ENCODE measurements around the gene PNKD.
A peak's percentile ranks its signal among the peaks of the same experiment; 100 is the strongest.
"Not testable (repeated sequence)": the region's sequence is repeated elsewhere in the genome, so short reads cannot be mapped to it uniquely, and the experiment has no call there.

PNKD gene

GRCh38 chr2:218293715-218294429 is 23.6 kb downstream of the PNKD start:
- no peak for DNase-seq

DNA sequence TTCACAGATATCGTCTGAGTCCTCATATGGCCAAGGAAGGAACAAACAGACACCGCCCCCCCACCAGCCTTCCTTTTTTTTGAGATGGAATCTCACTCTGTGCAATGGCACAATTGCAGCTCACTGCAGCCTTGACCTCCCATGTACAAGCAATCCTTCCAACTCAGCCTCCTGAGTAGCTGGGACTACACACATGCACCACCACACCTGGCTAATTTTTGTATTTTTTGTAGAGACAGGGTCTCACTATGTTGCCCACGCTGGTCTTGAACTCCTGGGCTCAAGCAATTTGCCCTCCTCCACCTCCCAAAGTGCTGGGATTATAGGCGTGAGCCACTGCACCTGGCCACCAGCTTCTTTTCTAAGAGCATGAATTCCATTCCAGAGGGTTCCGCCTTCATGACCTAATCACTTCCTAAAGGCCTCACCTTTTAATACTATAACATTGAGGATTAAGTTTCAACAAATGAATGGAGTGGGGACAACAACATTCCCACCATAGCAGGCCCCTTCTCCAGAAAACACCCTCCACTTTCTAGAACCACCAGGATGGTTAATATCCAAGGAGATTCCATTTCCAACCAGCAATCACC is 24.2 kb downstream of the PNKD start:
- DNase-seq, result no peak

- DNase-seq, result no peak
Measured at GRCh38 chr2:218295029-218295428, 24.7 kb downstream of the PNKD start.

- no peak for DNase-seq
Measured at GRCh38 chr2:218296200-218296599, 25.9 kb downstream of the PNKD start.

- DNase-seq, result no peak
Measured at GRCh38 chr2:218296847-218297246, 26.5 kb downstream of the PNKD start.

DNA sequence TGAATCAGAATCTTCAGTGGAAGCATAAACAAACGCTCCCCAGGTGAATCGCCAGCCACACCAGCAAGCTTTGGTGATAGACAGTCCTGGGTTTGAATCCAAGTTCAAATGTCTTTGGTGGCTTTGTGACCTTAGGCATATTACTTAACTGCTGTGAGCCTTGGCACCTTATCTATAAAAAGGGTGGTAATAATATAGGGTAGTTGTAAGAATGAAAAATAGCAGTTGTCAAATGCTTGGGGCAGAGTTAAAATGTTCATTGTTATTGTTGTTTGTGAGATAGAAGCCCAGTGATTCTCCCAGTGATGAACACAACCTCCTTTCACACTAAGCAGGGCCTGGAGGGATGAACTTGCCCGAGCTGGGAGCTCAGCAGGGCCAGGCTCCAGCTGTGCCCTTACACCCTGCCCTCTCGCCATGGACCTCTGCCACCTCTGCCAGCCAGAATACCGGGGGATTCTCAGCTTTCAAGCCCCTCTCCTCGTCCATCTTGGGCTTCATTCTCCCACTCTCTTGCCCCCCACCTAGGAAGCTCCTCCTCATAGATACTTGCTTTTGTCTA is 28.1 kb downstream of the PNKD start:
- no peak for DNase-seq

DNA sequence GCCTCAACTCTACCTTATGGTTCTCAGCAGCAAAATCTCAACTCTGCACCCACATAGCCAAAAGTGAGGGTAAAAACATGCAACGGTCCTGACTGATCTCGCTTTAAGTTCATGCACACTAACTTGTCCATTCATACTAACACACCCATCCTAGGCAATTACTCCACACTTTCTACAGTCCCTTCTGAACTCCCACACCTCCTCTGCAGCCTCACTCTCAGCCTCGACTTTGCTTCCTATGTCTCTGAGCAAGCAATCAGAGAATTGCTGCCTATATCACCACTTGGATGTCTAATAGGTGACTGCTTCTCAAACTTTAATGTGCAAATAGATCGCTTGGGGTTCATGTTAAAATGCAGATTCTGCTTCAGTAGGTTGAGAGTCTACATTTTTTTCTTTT is 29.8 kb downstream of the PNKD start:
- no peak for DNase-seq

DNA sequence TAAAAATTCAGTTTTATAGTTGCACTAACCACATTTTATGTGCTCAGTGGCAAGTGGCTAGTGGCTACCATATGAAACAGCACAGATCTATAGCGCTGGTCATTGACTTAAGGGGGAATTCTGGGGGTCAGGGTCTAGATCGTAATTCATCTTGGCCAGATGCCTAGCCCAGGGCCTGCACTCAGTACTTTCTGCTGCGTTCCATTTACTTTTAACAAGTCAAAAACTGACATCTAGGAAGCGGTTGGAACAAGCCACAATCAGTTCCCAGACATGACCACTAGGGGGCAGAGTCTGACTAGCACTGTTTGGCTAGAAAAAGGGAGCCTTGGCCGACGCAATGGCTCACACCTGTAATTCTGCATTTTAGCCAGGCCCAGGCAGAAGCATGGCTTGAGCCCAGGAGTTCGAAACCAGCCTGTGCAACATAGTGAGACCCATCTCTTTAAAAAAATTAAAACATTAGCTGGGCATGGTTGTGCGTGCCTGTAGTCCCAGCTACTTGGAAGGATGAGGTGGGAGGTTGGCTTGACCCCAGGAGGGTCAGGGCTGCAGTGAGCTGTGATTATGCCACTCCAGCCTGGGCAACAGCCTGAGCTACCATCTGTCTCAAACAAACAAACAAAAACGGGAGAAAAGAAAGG is 31.0 kb downstream of the PNKD start:
- peak; percentile 72 for DNase-seq

GRCh38 chr2:218305383-218305782 is 35.1 kb downstream of the PNKD start:
- no peak for DNase-seq

DNA sequence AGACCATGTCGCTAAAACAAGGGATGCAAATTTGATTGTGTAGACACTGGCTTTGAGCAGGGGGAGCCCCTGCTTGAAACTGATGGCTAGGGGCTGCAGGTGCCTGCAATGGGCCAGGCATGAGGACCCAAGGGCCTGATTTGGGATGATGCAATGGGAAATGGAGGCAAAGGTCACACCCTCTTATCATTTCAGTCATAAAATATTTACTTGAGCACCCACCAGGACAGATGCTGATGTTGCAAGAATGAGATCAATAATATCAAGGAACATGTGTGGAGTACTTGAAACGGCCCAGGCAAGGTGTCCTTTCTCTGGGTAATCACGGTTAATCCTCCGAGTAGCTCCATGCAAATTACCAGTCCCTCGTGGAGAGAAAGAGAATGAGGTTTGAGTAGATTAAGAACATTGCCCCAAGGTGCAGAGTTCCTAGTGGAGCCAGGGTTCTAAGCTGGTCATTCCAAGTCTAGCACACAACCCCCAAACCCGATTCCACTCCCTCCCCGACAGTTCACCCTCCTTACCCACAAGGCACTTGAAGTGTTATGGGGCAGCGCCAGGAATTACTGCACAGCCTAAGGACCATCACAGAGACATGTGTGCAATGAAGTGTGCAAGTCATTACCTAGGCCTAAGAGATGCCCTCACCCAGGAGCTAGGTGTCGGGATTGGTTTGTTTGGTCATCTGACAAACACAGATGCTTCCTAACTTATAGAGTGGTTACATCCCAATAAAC is 36.0 kb downstream of the PNKD start:
- no peak for DNase-seq

DNA sequence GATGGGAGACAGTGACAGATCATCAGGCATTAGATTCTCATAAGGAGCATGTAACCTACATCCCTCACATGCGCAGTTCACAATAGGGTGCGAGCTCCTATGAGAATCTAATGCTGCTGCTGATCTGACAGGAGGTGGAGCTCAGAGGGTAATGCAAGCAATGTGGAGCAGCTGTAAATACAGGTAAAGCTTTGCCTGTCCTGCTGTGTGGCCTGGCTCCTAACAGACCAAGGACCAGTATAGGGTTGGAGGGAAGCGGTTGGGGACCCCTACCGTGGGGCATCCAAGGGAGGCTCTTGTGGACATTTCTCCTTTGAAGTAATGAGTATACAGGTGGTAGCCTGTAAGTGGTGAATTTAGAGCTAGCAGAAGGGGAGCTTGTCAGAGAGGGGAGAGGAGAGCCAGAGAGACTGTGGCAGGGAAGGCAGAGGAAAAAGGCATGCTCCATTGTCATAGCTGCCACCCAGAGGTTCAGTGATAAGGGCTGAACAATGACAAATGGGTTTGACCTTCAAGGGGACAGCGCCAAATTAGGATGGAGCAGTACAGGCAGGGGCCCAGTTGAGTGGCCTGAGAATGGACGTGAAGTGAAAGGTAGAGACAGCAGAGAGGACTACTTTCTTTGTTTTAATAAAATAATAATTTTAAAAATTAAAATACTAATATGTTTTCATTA is 37.2 kb downstream of the PNKD start:
- DNase-seq, result no peak

GRCh38 chr2:218310853-218311540 is 40.7 kb downstream of the PNKD start:
- no peak for DNase-seq

- not testable (repeated sequence) for DNase-seq
Measured at GRCh38 chr2:218311541-218312266, 41.4 kb downstream of the PNKD start.

- no peak for DNase-seq
Measured at GRCh38 chr2:218312267-218312756, 42.0 kb downstream of the PNKD start.

GRCh38 chr2:218313356-218313755 is 43.0 kb downstream of the PNKD start:
- DNase-seq, result no peak

GRCh38 chr2:218314764-218315163 is 44.4 kb downstream of the PNKD start:
- not testable (repeated sequence) for DNase-seq

DNA sequence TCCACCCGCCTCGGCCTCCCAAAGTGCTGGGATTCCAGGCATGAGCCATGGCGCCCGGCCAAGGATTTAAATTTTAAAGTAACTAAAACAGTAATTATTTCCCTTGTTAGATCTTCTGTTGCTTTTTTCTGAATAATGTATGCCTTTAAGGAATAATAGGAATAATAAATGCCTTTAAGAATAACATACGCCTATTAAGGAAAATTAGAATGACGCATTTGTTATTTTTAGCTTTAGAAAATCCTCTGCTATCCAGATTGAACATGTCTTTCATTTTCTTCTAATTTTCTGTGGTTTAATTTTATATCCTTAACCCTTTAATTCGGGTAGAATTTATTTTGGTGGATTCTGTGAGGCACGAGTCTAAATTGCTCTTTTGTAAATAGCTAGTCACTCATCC is 45.1 kb downstream of the PNKD start:
- no peak for DNase-seq

- no peak for DNase-seq
Measured at GRCh38 chr2:218317303-218317630, 46.9 kb downstream of the PNKD start.

DNA sequence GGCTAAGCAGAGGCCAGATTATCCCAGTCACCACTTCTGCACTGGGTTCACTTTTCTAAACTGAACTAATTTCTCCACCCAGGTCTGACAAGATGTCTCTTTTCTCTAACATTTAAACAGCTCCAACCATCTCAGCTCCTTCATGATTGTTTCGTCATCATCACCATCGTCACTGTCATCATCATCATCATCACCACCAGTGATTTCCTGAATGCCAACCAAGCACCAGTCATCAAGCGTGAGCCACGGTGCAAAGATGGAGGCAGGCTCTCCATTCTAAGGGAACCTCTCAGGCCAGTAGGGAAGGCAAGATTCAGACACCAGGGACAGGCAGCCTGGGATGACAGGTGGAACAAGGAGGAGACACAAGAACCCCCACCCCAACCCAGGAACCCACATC is 47.5 kb downstream of the PNKD start:
- DNase-seq, result no peak

DNA sequence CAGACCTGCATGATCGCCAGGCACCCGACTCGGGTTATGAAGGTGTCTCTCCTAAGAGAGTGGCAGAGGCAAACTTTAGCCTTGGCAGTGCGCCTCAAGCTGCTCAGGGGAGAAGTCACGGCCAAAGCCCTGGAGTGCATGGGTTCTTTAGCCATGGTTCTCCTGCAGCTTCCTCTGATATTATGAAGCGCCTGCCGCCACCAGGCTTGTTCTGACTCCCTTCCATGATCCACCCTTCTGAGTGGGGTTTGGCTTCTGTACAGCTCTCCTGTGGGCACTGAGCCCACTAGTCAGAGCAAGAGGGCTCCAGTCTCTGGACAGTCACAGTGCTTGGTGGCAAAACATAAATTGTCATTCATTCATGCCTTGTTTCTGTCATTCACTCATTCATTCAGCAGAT is 47.9 kb downstream of the PNKD start:
- DNase-seq, result no peak

GRCh38 chr2:218319813-218320365 is 49.6 kb downstream of the PNKD start:
- DNase-seq, result no peak
